ENCODE data around the gene CELF1. TPM values are rescaled to one million over a fixed set of nuclear protein-coding genes. Genes with fewer than 3 reads are reported as not detected.

Gene CELF1
- polyA plus RNA-seq, 3 donors = 15.2 to 32.3 (median 29.1) TPM

- WGBS, 3 donors = 86 to 91% (median 90%) methylated on average over 5 of the region's 5 CpGs
- no peak overlapping the region for H3K27ac ChIP-seq (ENCODE audit: low read depth, low read length)
These were observed 51.8 kb downstream of the CELF1 start for GRCh38 chr11:47501101-47501500.

DNA sequence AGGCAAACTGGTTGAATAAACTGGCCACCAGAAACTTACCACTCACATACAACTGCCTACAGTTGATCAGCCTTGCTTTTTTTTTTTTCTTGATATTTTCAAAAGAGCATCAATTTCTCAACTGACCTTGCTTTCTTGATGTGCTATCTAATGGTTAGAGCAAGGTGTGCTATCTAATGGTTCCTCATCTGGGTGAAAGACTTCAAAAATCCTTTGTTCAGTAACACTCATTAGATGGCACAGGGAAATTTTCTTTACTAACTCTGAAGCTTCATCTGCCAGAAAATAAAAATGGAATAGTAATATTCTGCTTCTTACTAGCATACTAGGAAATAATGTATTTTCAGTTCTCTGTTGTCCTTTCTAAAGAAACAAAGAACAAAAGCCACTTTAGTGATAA, 52.8 kb downstream of the CELF1 start:
- no peak overlapping the region for H3K27ac ChIP-seq (ENCODE audit: low read depth, low read length)

GRCh38 chr11:47499614-47500013, 53.3 kb downstream of the CELF1 start:
- H3K27ac ChIP-seq (ENCODE audit: low read depth, low read length) = no peak overlapping the region
- 71 to 89% (median 81%) methylated on average over 3 of the region's 3 CpGs for WGBS, 3 donors

- 37 to 72% (median 45%) methylated on average over 2 of the region's 2 CpGs for WGBS, 3 donors
- H3K27ac ChIP-seq (ENCODE audit: low read depth, low read length) = no peak overlapping the region
These were observed 53.8 kb downstream of the CELF1 start for GRCh38 chr11:47499161-47499560.

DNA sequence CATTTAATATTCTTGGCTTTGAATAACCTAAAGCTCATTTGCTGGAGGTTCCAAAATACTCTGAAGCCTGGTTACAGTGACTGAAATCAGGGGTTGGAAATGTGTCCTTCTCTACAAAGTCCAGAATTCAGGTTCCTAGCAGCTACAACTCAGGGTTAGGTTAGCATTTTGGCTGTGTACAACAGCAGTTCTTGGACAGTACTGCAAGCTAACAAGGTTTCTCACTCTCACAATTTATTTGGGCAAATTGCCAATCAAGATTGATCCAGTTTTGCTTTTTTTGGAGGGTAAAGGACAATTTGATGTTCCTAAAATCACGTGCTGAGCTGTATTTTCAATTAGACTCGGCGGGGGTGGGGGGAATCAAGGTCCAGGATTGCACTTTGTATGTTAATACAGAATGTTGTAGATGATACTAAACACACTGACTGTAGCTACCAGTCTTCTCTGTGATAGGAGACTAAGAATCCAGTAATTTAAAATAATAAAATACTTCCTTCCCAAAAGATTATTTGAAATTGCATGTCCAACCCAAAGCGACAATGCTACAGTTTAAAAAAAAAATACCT, 54.3 kb downstream of the CELF1 start:
- 55 to 83% (median 82%) methylated on average over 4 of the region's 4 CpGs for WGBS, 3 donors
- no peak overlapping the region for H3K27ac ChIP-seq (ENCODE audit: low read depth, low read length)

- 95 to 98% (median 97%) methylated on average over 3 of the region's 3 CpGs for WGBS, 3 donors
These were observed 54.8 kb downstream of the CELF1 start for GRCh38 chr11:47498149-47498548.

DNA sequence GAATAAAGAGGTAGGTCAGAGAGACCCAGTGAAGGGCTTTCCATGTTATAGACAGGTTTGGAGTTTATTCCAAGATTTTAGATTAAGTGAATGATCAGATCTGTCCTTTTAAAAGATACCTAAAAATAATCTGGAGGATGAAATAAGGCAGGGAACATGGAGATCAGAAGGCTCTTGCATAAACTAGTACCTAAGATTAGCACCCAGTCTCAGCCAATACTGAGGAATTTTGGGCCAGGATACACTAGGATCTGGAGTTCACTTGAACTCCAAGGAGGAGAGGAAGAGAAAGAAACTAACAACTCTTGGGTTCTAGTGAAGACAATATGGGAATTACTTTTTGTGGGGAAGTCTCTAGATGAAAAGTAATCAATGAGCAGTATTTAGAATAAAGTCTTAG, 56.1 kb downstream of the CELF1 start:
- H3K27ac ChIP-seq (ENCODE audit: low read depth, low read length) = no peak overlapping the region

More at GRCh38 chr11:47498149-47498548, 54.8 kb downstream of the CELF1 start:
- H3K27ac ChIP-seq (ENCODE audit: low read depth, low read length) = no peak overlapping the region

DNA sequence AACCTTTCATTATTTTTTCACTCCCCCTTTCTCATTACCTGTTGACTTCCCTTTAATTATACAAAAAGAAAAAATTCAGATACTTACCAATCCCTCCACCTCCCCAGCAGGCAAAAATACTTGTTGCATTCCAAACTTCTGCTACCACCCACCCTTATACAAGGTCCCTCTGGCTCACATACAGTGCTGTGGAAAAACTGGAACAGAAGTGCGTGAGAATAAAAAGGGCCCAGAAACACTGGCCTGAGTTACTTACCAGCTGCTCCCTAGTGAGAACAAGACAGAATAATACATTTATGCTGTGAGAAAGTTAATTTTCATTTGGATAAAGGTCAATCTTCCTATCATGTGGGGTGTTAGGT, 57.1 kb downstream of the CELF1 start:
- WGBS, 3 donors = 67 to 69% (median 69%) methylated on average over 1 of the region's 1 CpG

GRCh38 chr11:47495011-47495855, 57.7 kb downstream of the CELF1 start:
- 57 to 71% (median 66%) methylated on average over 4 of the region's 4 CpGs for WGBS, 3 donors
- H3K27ac ChIP-seq (ENCODE audit: low read depth, low read length) = no peak overlapping the region

More for the DNA sequence above, 57.1 kb downstream of the CELF1 start:
- H3K27ac ChIP-seq (ENCODE audit: low read depth, low read length) = no peak overlapping the region

GRCh38 chr11:47489395-47489755, 63.6 kb downstream of the CELF1 start:
- H3K27ac ChIP-seq (ENCODE audit: low read depth, low read length) = no peak overlapping the region
- 79 to 85% (median 82%) methylated on average over 2 of the region's 2 CpGs for WGBS, 3 donors

DNA sequence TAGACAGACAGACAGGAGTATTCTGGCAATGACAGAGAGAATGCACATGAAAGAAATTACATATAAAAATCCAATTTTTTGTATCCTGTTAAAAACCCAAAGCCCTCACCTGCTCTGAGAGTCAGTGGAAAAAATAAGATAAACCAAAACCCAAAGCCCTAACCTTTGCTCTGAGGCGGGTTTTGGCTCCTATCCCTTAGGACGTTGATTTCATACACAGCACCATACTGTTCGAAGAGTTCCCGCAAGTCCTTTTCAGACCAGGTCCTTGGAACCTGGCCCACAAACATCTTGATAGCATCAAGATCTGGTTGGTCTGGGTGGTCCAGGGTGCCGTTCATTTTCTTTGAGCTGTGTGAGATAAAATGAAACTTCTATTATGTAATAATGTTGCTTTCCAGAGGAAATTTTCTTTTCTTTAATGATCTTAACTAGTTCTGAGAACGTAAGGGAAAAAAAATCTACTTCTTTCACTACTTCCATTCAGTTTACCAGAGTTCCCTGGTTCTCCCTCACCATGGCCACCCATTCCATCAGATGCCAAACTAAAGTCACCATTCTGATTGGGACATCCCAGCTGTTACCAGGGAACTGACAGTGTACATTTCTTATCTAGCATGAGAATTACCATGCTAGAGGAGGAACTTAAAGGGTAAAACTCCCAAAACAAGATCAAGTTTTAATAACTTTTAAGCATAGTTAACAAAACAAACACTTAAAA, 64.1 kb downstream of the CELF1 start:
- 40 to 79% (median 72%) methylated on average over 6 of the region's 6 CpGs for WGBS, 3 donors
- H3K27ac ChIP-seq (ENCODE audit: low read depth, low read length) = no peak overlapping the region

GRCh38 chr11:47488111-47488510, 64.8 kb downstream of the CELF1 start:
- no peak overlapping the region for H3K27ac ChIP-seq (ENCODE audit: low read depth, low read length)
- WGBS, 3 donors = 42 to 78% (median 75%) methylated on average over 3 of the region's 3 CpGs

DNA sequence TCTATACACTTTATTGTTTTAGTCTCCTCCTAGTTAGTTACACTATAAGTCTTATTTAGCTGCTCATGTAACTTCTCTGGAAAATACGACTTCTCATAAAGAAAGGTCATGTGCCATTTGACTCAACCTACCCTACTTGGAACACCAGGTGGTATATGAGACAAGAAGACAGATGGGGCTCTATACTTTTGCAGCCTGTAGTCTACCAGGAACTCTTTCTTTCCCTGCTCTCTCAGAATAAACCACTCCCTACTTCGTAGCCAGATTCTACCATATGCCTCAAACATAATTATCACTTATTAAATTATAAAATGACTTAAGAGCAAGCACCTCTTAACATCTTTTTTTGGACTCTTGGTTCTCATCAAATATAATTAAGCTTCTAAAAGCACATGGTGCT, 65.5 kb downstream of the CELF1 start:
- H3K27ac ChIP-seq (ENCODE audit: low read depth, low read length) = no peak overlapping the region
- 86 to 95% (median 91%) methylated on average over 2 of the region's 2 CpGs for WGBS, 3 donors

DNA sequence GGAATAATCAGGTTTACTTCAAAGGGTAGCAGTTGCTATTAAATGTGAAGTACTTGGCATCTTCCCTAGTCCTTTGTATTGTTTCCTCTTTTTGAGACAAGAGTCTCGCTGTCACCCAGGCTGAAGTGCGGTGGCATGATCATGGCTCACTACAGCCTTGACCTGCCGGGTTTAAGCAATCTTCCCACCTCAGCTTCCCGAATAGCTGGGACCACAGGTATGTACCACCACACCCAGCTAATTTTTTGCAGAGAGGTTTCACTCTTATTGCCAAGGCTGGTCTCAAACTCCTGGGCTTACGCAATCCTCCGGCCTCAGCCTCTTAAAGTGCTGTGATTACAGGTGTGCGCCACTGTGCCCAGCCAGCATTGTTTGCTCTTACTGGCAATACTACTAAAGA, 67.8 kb downstream of the CELF1 start:
- H3K27ac ChIP-seq (ENCODE audit: low read depth, low read length) = no peak overlapping the region
- 84 to 94% (median 87%) methylated on average over 7 of the region's 7 CpGs for WGBS, 3 donors

GRCh38 chr11:47483457-47483856, 69.5 kb downstream of the CELF1 start:
- H3K27ac ChIP-seq (ENCODE audit: low read depth, low read length) = no peak overlapping the region
- WGBS, 3 donors = 68 to 83% (median 83%) methylated on average over 1 of the region's 1 CpG

DNA sequence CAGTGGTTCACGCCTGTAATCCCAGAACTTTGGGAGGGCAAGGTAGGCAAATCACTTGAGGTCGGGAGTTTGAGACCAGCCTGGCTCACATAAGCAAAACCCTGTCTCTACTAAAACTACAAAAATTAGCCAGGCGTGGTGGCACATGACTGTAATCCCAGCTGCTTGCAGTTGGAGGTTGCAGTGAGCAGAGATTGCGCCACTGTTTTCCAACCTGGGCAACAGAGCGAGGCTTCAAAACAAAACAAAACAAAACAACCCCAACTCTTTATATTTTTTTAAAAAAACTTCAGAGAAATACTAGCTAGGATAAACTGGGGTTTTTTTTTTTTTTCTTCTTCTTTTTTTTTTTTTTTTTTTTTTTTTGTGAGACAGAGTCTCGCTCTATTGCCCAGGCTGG, 72.2 kb downstream of the CELF1 start:
- H3K27ac ChIP-seq (ENCODE audit: low read depth, low read length) = no peak overlapping the region
- WGBS, 3 donors = 85 to 94% (median 90%) methylated on average over 5 to 6 of the region's 6 CpGs

DNA sequence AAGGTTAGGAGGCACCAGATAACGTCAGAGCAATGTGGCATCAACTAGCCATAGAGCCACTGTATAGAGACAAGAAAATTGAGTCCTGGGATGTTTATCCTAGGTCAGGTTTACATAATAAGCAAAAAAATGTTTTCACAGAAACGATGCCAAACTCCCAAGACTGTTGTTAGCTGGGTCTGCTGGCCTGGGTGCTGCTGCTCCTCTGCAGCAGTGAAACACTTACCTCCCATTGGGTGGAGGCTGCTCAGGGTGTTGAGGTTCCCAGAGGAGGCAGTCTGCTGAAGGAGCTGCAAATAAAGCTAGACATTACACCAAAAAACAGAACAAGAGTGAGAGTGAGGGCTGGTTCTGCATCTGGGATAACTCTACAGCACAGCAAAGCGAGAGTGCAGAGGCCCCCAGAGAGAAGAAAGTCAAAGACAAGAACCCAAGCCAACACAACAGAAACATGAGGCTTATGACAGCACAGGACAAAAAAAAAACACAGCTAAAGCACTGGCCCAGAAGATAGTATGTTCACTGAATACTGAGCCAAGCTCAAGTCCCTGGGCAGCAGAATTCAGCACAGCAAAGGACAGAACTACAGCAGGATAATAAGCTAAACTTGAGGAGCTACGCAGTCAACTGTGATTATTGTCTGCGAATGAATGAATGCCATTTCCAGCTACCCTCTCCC, 74.1 kb downstream of the CELF1 start:
- 73 to 81% (median 77%) methylated on average over 5 of the region's 5 CpGs for WGBS, 3 donors
- H3K27ac ChIP-seq (ENCODE audit: low read depth, low read length) = no peak overlapping the region

- WGBS, 3 donors = 73 to 83% (median 82%) methylated on average over 4 of the region's 4 CpGs
- H3K27ac ChIP-seq (ENCODE audit: low read depth, low read length) = no peak overlapping the region
These were observed 75.2 kb downstream of the CELF1 start for GRCh38 chr11:47477753-47478152.

DNA sequence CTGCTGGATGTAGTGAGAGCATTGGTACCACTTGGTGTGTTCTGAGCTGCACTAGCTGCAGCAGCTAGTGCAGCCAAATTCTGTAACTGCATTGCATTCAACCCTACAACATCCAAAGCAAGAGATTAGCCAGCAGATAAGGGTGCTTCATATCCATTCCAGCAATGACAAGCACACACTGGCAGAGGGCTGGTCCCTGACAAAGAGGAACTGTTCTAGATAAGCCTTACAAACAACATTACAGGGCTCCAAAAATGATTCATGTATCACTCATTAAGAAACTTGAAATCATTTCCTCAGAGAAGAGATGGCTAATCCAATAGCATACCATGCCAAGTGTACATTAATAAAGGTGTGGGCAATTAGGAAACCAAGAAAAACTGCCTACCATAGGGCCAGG, 75.6 kb downstream of the CELF1 start:
- H3K27ac ChIP-seq (ENCODE audit: low read depth, low read length) = no peak overlapping the region
